Calu3 (cell line): ENCODE data around the gene NPAS3. TPM values are rescaled to one million over a fixed set of nuclear protein-coding genes. Genes with fewer than 3 reads are reported as not detected.

Source experiments
- BruUV-seq: library from RNA; stranded (reverse); fragments of 400-500 nt; replicated peaks from 2 replicates; lab custom pipeline; 2021; lab: Mats Ljungman, UMichigan
- CTCF ChIA-PET: fragments of 300-600 bp; sonication (Branson Sonifier 250); formaldehyde crosslinking; loops from one replicate; lab custom pipeline; 2022; ENCODE audit warnings: antibody characterized with exemption; lab: Charles Lee
- DNase-seq: peaks from one replicate; pipeline ENCODE4 v3.0.0; 2022
- H3K27ac Mint-ChIP-seq: one replicate; pipeline ENCODE4 v1.8.0; 2022; ENCODE audit warnings: mixed read lengths; ENCODE audit not compliant: unreplicated experiment
- H3K27me3 Mint-ChIP-seq: one replicate; pipeline ENCODE4 v1.8.0; 2022; ENCODE audit warnings: mixed read lengths; ENCODE audit not compliant: unreplicated experiment
- H3K36me3 Mint-ChIP-seq: one replicate; pipeline ENCODE4 v1.8.0; 2022; ENCODE audit warnings: mild to moderate bottlenecking, moderate library complexity, mixed read lengths; ENCODE audit not compliant: insufficient read depth, unreplicated experiment
- H3K4me1 Mint-ChIP-seq: one replicate; pipeline ENCODE4 v1.8.0; 2022; ENCODE audit warnings: mild to moderate bottlenecking, low read depth, mixed read lengths; ENCODE audit not compliant: unreplicated experiment
- H3K4me3 Mint-ChIP-seq: one replicate; pipeline ENCODE4 v1.8.0; 2022; ENCODE audit warnings: mild to moderate bottlenecking, low read depth, moderate library complexity, mixed read lengths; ENCODE audit not compliant: unreplicated experiment
- H3K9me3 Mint-ChIP-seq: one replicate; pipeline ENCODE4 v1.8.0; 2022; ENCODE audit warnings: low read depth, mixed read lengths; ENCODE audit not compliant: unreplicated experiment
- CTCF ChIP-seq: fragments of 200-600 bp; IDR thresholded peaks from one replicate; pipeline ENCODE4 v1.8.0; 2022; ENCODE audit warnings: antibody characterized with exemption; ENCODE audit not compliant: unreplicated experiment
- intact Hi-C: fragments of 100-400 bp; cut with micrococcal nuclease; formaldehyde crosslinking; loops from one replicate; pipeline ENCODE4 v1.10.0; 2022; ENCODE audit not compliant: unreplicated experiment
- total RNA-seq: library from RNA; stranded (reverse); gene quantifications from 2 replicates; pipeline ENCODE4 v1.2.3, GENCODE V29; 2022

Gene NPAS3
- total RNA-seq, 1 experiment from 2014 or later = not detected

- no TSS peak for BruUV-seq
- peaks cover 90% of the 10 kb centered on the region for H3K27me3 Mint-ChIP-seq
- no peak overlapping the region for H3K4me3 Mint-ChIP-seq
- CTCF ChIA-PET = interaction anchor here (0.6 kb wide), 1 partner anchor 15 kb away, joined by 3 read pairs; no protein-coding TSS in a partner anchor
- no peak for DNase-seq
- H3K27ac Mint-ChIP-seq = no peak overlapping the region
- peaks cover 16% of the 10 kb centered on the region for H3K36me3 Mint-ChIP-seq
- peaks cover 8% of the 10 kb centered on the region for H3K4me1 Mint-ChIP-seq
- intact Hi-C loops = no loop called here
- no peaks in the 10 kb centered on the region for H3K9me3 Mint-ChIP-seq
- no peak for TF ChIP-seq CTCF
These were observed 2.3 kb downstream of the NPAS3 start for GRCh38 chr14:32940711-32941667.

- Mint-ChIP-seq H3K27me3 (peaks cover 89% of the 10 kb centered on the region), H3K9me3 (no peaks in the 10 kb centered on the region), H3K36me3 (peaks cover 16% of the 10 kb centered on the region), H3K4me1 (peaks cover 8% of the 10 kb centered on the region), H3K4me3 (no peak overlapping the region), H3K27ac (no peak overlapping the region)
- no peak for DNase-seq
- BruUV-seq = no TSS peak
- intact Hi-C loops = no loop called here
- CTCF ChIA-PET = interaction anchor here (0.6 kb wide), 1 partner anchor 14 kb away, joined by 3 read pairs; no protein-coding TSS in a partner anchor
- TF ChIP-seq CTCF = no peak
These were observed 3.0 kb downstream of the NPAS3 start for GRCh38 chr14:32941668-32942065.

- BruUV-seq = no TSS peak
- no peaks in the 10 kb centered on the region for H3K4me1 Mint-ChIP-seq
- TF ChIP-seq CTCF = no peak
- H3K27me3 Mint-ChIP-seq = peaks cover 47% of the 10 kb centered on the region
- intact Hi-C loops = no loop called here
- no peak overlapping the region for H3K4me3 Mint-ChIP-seq
- CTCF ChIA-PET = no interaction called here
- no peaks in the 10 kb centered on the region for H3K9me3 Mint-ChIP-seq
- H3K36me3 Mint-ChIP-seq = no peaks in the 10 kb centered on the region
- DNase-seq = no peak
- H3K27ac Mint-ChIP-seq = no peak overlapping the region
These were observed 8.4 kb downstream of the NPAS3 start for GRCh38 chr14:32947081-32947480.

- DNase-seq = no peak
- H3K4me3 Mint-ChIP-seq = no peak overlapping the region
- no TSS peak for BruUV-seq
- no peak for TF ChIP-seq CTCF
- peaks cover 44% of the 10 kb centered on the region for H3K27me3 Mint-ChIP-seq
- intact Hi-C loops = no loop called here
- H3K4me1 Mint-ChIP-seq = no peaks in the 10 kb centered on the region
- H3K27ac Mint-ChIP-seq = no peak overlapping the region
- H3K36me3 Mint-ChIP-seq = no peaks in the 10 kb centered on the region
- H3K9me3 Mint-ChIP-seq = no peaks in the 10 kb centered on the region
- CTCF ChIA-PET = no interaction called here
These were observed 9.1 kb downstream of the NPAS3 start for GRCh38 chr14:32947792-32948191.
